HEK293 (cell line): ENCODE results near the gene MTMR1.

Experiments
- CTCF ChIA-PET: fragments of 350-600 bp; formaldehyde crosslinking; extraction: SDS; loops from one replicate; lab custom pipeline; 2021; ENCODE audit warnings: antibody characterized with exemption; lab: Yijun Ruan, JAX
- POLR2A ChIA-PET: fragments of 300-600 bp; formaldehyde crosslinking; extraction: SDS; loops from one replicate; lab custom pipeline; 2020; ENCODE audit warnings: antibody characterized with exemption, inconsistent platforms; lab: Yijun Ruan, JAX
- H3K27ac ChIP-seq: fragments of 200-500 bp; sonication (Bioruptor generic); 2 replicates; pipeline ENCODE4 v1.5.1; 2014; ENCODE audit warnings: low read depth, low read length, control low read depth, inconsistent platforms; ENCODE audit errors: extremely low read depth
- H3K36me3 ChIP-seq, 2 experiments: fragments of 200-500 bp in 1 of 2; sonication (Bioruptor generic) in 1 of 2; 1 replicate in 1 of 2; 2 replicates in 1 of 2; pipeline ENCODE4 v1.5.1; 2014 to 2017; ENCODE audit warnings: inconsistent platforms in 2 of 2, low read length in 2 of 2; ENCODE audit not compliant: control insufficient read depth in 2 of 2, insufficient read depth in 1 of 2
- H3K4me1 ChIP-seq: fragments of 200-500 bp; sonication (Bioruptor generic); 2 replicates; pipeline ENCODE4 v1.5.1; 2014; ENCODE audit warnings: mild to moderate bottlenecking, low read length, inconsistent platforms; ENCODE audit not compliant: control insufficient read depth, insufficient read depth
- H3K4me3 ChIP-seq: 2 replicates; pipeline ENCODE4 v1.5.1; 2011; ENCODE audit warnings: low read depth, mild to moderate bottlenecking, control low read depth, low read length, moderate library complexity
- H3K9me3 ChIP-seq: fragments of 200-500 bp; sonication (Bioruptor generic); 2 replicates; pipeline ENCODE4 v1.5.1; 2014; ENCODE audit warnings: low read depth, low read length, inconsistent platforms; ENCODE audit not compliant: control insufficient read depth, insufficient read depth
- GFI1B ChIP-seq: fragments of 450-650 bp; formaldehyde crosslinking; IDR thresholded peaks from 2 replicates; pipeline ENCODE4 v1.5.1; 2016; ENCODE audit warnings: missing biosample characterization, missing genetic modification characterization
- HIC1 ChIP-seq: fragments of 450-650 bp; formaldehyde crosslinking; IDR thresholded peaks from 2 replicates; pipeline ENCODE4 v1.5.1; 2016; ENCODE audit warnings: missing biosample characterization, missing genetic modification characterization
- INSM2 ChIP-seq: fragments of 450-650 bp; formaldehyde crosslinking; IDR thresholded peaks from 2 replicates; pipeline ENCODE4 v1.5.1; 2016; ENCODE audit warnings: missing biosample characterization, missing genetic modification characterization
- KLF1 ChIP-seq: fragments of 450-650 bp; formaldehyde crosslinking; IDR thresholded peaks from 2 replicates; pipeline ENCODE4 v1.5.1; 2016; ENCODE audit warnings: missing biosample characterization, missing genetic modification characterization
- MYNN ChIP-seq: fragments of 450-650 bp; formaldehyde crosslinking; IDR thresholded peaks from 2 replicates; pipeline ENCODE4 v1.5.1; 2016; ENCODE audit warnings: missing biosample characterization, missing genetic modification characterization, borderline replicate concordance
- ZNF112 ChIP-seq: fragments of 450-650 bp; formaldehyde crosslinking; IDR thresholded peaks from 2 replicates; pipeline ENCODE4 v1.5.0; 2017; ENCODE audit warnings: missing biosample characterization, missing genetic modification characterization
- ZNF26 ChIP-seq: fragments of 450-650 bp; formaldehyde crosslinking; IDR thresholded peaks from 2 replicates; pipeline ENCODE4 v1.5.1; 2016; ENCODE audit warnings: missing biosample characterization, missing genetic modification characterization
- ZNF366 ChIP-seq: fragments of 450-650 bp; formaldehyde crosslinking; conservative IDR thresholded peaks from 2 replicates; pipeline ENCODE4 v1.5.1; 2016; ENCODE audit warnings: missing biosample characterization, missing genetic modification characterization
- ZNF433 ChIP-seq: fragments of 450-650 bp; formaldehyde crosslinking; IDR thresholded peaks from 2 replicates; pipeline ENCODE4 v1.5.1; 2016; ENCODE audit warnings: missing biosample characterization, missing genetic modification characterization, low read depth
- ZNF558 ChIP-seq: fragments of 450-650 bp; formaldehyde crosslinking; IDR thresholded peaks from 2 replicates; pipeline ENCODE4 v1.5.1; 2016; ENCODE audit warnings: missing biosample characterization, missing genetic modification characterization
- ZNF629 ChIP-seq: fragments of 450-650 bp; formaldehyde crosslinking; IDR thresholded peaks from 2 replicates; pipeline ENCODE4 v1.5.1; 2017; ENCODE audit warnings: missing biosample characterization, missing genetic modification characterization
- ZNF785 ChIP-seq: fragments of 450-650 bp; formaldehyde crosslinking; IDR thresholded peaks from 2 replicates; pipeline ENCODE4 v1.5.1; 2016; ENCODE audit warnings: missing biosample characterization, missing genetic modification characterization
- ZNF791 ChIP-seq: fragments of 450-650 bp; formaldehyde crosslinking; IDR thresholded peaks from 2 replicates; pipeline ENCODE4 v1.5.1; 2016; ENCODE audit warnings: missing biosample characterization, missing genetic modification characterization
- TF ChIP-seq, protein P1 (sequence below): fragments of 450-650 bp; formaldehyde crosslinking; IDR thresholded peaks from 2 replicates; pipeline ENCODE4 v1.5.1; 2016; ENCODE audit warnings: missing biosample characterization, missing genetic modification characterization, borderline replicate concordance
- TF ChIP-seq, protein P2 (sequence below): fragments of 450-650 bp; formaldehyde crosslinking; IDR thresholded peaks from 2 replicates; pipeline ENCODE4 v1.5.1; 2016; ENCODE audit warnings: missing biosample characterization, missing genetic modification characterization
- TF ChIP-seq, protein P3 (sequence below): fragments of 450-650 bp; formaldehyde crosslinking; IDR thresholded peaks from 2 replicates; pipeline ENCODE4 v1.5.1; 2016; ENCODE audit warnings: missing biosample characterization, missing genetic modification characterization

Gene MTMR1

DNA sequence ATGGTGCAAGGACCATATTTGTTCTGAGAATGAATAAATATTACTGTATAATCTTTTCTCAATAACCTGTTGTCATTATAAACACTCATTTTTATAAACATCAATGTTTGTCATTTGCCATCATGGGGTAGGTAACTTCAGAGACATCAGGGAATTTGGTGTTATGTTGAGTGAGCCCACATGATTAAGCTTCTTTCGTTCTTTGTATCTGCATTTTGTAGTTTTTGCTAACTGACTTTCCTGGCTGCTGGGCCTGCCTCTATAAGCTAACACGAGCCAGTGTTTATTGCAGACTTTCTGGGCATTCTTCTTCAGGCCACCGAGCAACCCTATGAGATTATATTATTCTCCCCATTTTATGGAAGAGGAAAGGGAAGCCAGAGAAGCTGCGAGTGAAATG is 48.8 kb upstream of the MTMR1 start (continued):
- TF ChIP-seq HIC1 (tag by site-specific recombination) (no peak), ZNF785 (tag by site-specific recombination) (no peak), MYNN (tag by site-specific recombination) (no peak), ZNF791 (tag by site-specific recombination) (no peak)
- TF ChIP-seq, all 188 proteins: peak for 0

GRCh38 chrX:150647331-150647730 is 45.9 kb upstream of the MTMR1 start:
- CTCF ChIA-PET, result interaction anchor here (0.9 to 1.1 kb wide), 2 partner anchors 14 to 37 kb away, joined by 3 read pairs; no protein-coding TSS in a partner anchor
- Histone ChIP-seq H3K27ac (no peak overlapping the region), H3K4me1 (no peaks in the 10 kb centered on the region), H3K9me3 (no peaks in the 10 kb centered on the region), H3K4me3 (no peak overlapping the region), H3K36me3 (peaks cover 0 to 3% of the 10 kb centered on the region in 2 experiments; a peak in 2 of 3 replicates)
- POLR2A ChIA-PET, result no interaction called here
- TF ChIP-seq, protein P1, sequence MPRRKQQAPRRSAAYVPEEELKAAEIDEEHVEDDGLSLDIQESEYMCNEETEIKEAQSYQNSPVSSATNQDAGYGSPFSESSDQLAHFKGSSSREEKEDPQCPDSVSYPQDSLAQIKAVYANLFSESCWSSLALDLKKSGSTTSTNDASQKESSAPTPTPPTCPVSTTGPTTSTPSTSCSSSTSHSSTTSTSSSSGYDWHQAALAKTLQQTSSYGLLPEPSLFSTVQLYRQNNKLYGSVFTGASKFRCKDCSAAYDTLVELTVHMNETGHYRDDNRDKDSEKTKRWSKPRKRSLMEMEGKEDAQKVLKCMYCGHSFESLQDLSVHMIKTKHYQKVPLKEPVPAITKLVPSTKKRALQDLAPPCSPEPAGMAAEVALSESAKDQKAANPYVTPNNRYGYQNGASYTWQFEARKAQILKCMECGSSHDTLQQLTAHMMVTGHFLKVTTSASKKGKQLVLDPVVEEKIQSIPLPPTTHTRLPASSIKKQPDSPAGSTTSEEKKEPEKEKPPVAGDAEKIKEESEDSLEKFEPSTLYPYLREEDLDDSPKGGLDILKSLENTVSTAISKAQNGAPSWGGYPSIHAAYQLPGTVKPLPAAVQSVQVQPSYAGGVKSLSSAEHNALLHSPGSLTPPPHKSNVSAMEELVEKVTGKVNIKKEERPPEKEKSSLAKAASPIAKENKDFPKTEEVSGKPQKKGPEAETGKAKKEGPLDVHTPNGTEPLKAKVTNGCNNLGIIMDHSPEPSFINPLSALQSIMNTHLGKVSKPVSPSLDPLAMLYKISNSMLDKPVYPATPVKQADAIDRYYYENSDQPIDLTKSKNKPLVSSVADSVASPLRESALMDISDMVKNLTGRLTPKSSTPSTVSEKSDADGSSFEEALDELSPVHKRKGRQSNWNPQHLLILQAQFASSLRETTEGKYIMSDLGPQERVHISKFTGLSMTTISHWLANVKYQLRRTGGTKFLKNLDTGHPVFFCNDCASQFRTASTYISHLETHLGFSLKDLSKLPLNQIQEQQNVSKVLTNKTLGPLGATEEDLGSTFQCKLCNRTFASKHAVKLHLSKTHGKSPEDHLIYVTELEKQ (tag by site-specific recombination), result no peak
- no peak for TF ChIP-seq ZNF558
- no peak for TF ChIP-seq GFI1B
- TF ChIP-seq, protein P2, sequence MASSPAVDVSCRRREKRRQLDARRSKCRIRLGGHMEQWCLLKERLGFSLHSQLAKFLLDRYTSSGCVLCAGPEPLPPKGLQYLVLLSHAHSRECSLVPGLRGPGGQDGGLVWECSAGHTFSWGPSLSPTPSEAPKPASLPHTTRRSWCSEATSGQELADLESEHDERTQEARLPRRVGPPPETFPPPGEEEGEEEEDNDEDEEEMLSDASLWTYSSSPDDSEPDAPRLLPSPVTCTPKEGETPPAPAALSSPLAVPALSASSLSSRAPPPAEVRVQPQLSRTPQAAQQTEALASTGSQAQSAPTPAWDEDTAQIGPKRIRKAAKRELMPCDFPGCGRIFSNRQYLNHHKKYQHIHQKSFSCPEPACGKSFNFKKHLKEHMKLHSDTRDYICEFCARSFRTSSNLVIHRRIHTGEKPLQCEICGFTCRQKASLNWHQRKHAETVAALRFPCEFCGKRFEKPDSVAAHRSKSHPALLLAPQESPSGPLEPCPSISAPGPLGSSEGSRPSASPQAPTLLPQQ, result no peak
- TF ChIP-seq ZNF629 (tag by site-specific recombination), result no peak
- TF ChIP-seq ZNF366, result no peak
- no peak for TF ChIP-seq ZNF26 (tag by site-specific recombination)
- TF ChIP-seq, all 188 proteins: peak for 0

GRCh38 chrX:150648296-150648940 is 44.8 kb upstream of the MTMR1 start:
- TF ChIP-seq INSM2, result no peak
- no peak for TF ChIP-seq ZNF433
- TF ChIP-seq KLF1, result no peak
- TF ChIP-seq, protein P3, sequence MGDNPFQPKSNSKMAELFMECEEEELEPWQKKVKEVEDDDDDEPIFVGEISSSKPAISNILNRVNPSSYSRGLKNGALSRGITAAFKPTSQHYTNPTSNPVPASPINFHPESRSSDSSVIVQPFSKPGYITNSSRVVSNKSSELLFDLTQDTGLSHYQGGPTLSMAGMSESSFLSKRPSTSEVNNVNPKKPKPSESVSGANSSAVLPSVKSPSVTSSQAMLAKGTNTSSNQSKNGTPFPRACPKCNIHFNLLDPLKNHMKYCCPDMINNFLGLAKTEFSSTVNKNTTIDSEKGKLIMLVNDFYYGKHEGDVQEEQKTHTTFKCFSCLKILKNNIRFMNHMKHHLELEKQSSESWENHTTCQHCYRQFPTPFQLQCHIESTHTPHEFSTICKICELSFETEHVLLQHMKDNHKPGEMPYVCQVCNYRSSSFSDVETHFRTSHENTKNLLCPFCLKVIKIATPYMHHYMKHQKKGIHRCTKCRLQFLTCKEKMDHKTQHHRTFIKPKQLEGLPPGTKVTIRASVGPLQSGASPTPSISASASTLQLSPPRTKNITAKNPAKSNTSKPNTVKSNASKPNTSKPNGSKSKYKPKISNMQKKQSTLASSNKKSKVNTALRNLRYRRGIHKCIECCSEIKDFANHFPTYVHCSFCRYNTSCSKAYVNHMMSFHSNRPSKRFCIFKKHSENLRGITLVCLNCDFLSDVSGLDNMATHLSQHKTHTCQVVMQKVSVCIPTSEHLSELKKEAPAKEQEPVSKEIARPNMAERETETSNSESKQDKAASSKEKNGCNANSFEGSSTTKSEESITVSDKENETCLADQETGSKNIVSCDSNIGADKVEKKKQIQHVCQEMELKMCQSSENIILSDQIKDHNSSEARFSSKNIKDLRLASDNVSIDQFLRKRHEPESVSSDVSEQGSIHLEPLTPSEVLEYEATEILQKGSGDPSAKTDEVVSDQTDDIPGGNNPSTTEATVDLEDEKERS (tag by site-specific recombination), result no peak
- TF ChIP-seq ZNF112, result no peak
- ChIA-PET CTCF (interaction anchor here (0.6 to 1.1 kb wide), 8 partner anchors 11 to 282 kb away, joined by 3 to 5 read pairs (median 3); no protein-coding TSS in a partner anchor), POLR2A (no interaction called here)
- H3K9me3 ChIP-seq, result no peaks in the 10 kb centered on the region
- no peak overlapping the region for H3K27ac ChIP-seq
- peaks cover 0 to 3% of the 10 kb centered on the region in 2 experiments; a peak in 2 of 3 replicates for H3K36me3 ChIP-seq
- no peaks in the 10 kb centered on the region for H3K4me1 ChIP-seq
- H3K4me3 ChIP-seq, result no peak overlapping the region
